ENCODE data around the gene TTYH3.
"Not testable (repeated sequence)": the region's sequence is repeated elsewhere in the genome, so short reads cannot be mapped to it uniquely, and the experiment has no call there.

The TTYH3 gene

DNA sequence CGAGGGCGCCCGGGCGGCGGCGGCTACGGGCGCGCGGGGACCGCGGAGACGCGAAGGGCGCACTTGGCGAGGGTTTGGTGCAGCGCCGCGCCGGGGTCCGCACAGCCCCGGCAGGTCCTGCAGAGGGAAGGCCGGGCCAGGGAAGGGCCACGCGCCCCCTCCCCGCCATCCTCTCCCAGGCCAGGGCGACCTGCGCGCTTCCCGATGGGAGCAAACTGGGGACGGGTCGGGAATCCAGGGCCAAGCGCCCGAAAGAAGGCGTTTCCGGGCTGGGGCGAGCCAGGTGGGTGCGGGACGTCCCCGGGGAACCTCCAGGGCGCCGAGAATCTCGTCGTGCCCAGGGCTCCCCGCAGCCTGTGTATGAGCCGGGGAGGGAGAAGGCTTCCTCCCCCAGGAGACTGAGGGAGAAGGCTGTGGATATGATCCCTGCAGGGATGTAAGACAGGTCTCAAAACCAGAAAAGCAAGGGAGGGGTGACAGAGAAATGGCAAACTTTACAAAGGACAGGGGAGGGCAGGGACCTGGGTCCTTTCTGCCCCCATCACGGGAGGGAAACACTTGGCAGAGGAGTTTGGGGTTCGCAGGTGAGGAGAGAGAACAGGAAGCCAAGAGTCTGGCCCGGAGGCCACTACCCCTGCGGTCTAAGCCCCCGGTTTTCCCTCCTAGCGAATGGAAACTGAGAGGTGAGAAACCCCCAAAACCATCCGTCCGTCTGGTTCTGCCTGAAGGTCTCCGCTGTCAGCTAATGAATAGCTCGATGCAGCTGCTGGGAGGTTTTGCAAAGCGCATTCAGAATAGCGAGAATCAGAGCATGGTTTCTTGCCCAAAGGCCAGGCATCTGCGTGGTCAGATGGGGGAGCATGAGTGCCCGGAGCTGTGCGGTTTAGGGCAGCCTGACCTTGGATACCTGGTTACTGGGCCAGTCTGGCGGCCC is 56.9 kb downstream of the TTYH3 start:
- H3K4me1 ChIP-seq (ENCODE audit: control insufficient read depth in 1 of 2, insufficient read depth in 2 of 2, low read length in 2 of 2), result peaks cover 0 to 21% of the 10 kb centered on the region in 2 donors
- no peaks in the 10 kb centered on the region for H3K9me3 ChIP-seq (ENCODE audit: control insufficient read depth in 1 of 2, low read length in 2 of 2)
- no peak overlapping the region for H3K27ac ChIP-seq (ENCODE audit: low read length)
- H3K27me3 ChIP-seq (ENCODE audit: low read depth, low read length), result peaks cover 29% of the 10 kb centered on the region
- no peaks in the 10 kb centered on the region for H3K36me3 ChIP-seq (ENCODE audit: control insufficient read depth in 1 of 2, insufficient read depth in 2 of 2, low read length in 2 of 2)
- peak overlapping the region in 1 of 2 donors; percentile 49 for H3K4me3 ChIP-seq (ENCODE audit: low read depth in 1 of 2, low read length in 2 of 2)

- Histone ChIP-seq H3K4me3 (ENCODE audit: low read depth in 1 of 2, low read length in 2 of 2) (no peak overlapping the region), H3K27ac (ENCODE audit: low read length) (no peak overlapping the region), H3K36me3 (ENCODE audit: control insufficient read depth in 1 of 2, insufficient read depth in 2 of 2, low read length in 2 of 2) (no peaks in the 10 kb centered on the region), H3K9me3 (ENCODE audit: control insufficient read depth in 1 of 2, low read length in 2 of 2) (no peaks in the 10 kb centered on the region), H3K27me3 (ENCODE audit: low read depth, low read length) (peaks cover 29% of the 10 kb centered on the region), H3K4me1 (ENCODE audit: control insufficient read depth in 1 of 2, insufficient read depth in 2 of 2, low read length in 2 of 2) (peaks cover 0 to 21% of the 10 kb centered on the region in 2 donors)
Measured at GRCh38 chr7:2689343-2689847, 57.6 kb downstream of the TTYH3 start.

- H3K9me3 ChIP-seq (ENCODE audit: control insufficient read depth in 1 of 2, low read length in 2 of 2), result no peaks in the 10 kb centered on the region
- H3K27ac ChIP-seq (ENCODE audit: low read length), result no peak overlapping the region
- H3K4me1 ChIP-seq (ENCODE audit: control insufficient read depth in 1 of 2, insufficient read depth in 2 of 2, low read length in 2 of 2), result peaks cover 0 to 21% of the 10 kb centered on the region in 2 donors
- H3K4me3 ChIP-seq (ENCODE audit: low read depth in 1 of 2, low read length in 2 of 2), result no peak overlapping the region
- peaks cover 29% of the 10 kb centered on the region for H3K27me3 ChIP-seq (ENCODE audit: low read depth, low read length)
- no peaks in the 10 kb centered on the region for H3K36me3 ChIP-seq (ENCODE audit: control insufficient read depth in 1 of 2, insufficient read depth in 2 of 2, low read length in 2 of 2)
Measured at GRCh38 chr7:2689951-2690705, 58.3 kb downstream of the TTYH3 start.

DNA sequence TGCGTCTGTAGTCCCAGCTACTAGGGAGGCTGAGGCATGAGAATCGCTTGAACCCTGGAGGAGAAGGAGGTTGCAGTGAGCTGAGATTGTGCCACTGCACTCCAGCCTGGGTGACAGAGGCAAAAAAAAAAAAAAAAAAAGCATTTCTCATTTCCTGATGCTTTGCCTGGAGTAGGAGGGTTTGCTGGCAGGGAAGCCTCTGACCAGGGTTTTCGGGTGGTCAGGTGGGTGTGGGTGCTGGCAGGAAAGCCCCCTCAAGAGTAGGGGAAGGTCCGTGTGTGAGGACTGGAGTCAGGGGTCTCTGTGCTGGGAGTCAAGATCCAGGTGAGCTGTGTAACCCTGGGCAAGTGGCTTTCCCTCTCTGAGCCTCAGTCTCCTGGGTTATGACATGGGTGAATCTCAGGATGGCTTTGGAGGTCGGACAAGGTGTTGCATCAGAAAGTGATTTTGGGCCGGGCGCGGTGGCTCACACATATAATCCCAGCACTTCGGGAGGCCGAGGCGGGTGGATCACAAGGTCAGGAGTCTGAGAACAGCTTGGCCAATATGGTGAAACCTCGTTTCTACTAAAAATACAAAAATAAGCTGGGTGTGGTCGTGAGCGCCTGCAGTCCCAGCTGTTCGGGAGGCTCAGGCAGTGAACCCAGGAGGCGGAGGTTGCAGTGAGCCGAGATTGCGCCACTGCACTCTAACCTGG is 59.4 kb downstream of the TTYH3 start:
- Histone ChIP-seq H3K27me3 (ENCODE audit: low read depth, low read length) (peaks cover 26% of the 10 kb centered on the region), H3K27ac (ENCODE audit: low read length) (no peak overlapping the region), H3K4me1 (ENCODE audit: control insufficient read depth in 1 of 2, insufficient read depth in 2 of 2, low read length in 2 of 2) (peaks cover 0 to 21% of the 10 kb centered on the region in 2 donors), H3K9me3 (ENCODE audit: control insufficient read depth in 1 of 2, low read length in 2 of 2) (no peaks in the 10 kb centered on the region), H3K4me3 (ENCODE audit: low read depth in 1 of 2, low read length in 2 of 2) (no peak overlapping the region), H3K36me3 (ENCODE audit: control insufficient read depth in 1 of 2, insufficient read depth in 2 of 2, low read length in 2 of 2) (no peaks in the 10 kb centered on the region)

DNA sequence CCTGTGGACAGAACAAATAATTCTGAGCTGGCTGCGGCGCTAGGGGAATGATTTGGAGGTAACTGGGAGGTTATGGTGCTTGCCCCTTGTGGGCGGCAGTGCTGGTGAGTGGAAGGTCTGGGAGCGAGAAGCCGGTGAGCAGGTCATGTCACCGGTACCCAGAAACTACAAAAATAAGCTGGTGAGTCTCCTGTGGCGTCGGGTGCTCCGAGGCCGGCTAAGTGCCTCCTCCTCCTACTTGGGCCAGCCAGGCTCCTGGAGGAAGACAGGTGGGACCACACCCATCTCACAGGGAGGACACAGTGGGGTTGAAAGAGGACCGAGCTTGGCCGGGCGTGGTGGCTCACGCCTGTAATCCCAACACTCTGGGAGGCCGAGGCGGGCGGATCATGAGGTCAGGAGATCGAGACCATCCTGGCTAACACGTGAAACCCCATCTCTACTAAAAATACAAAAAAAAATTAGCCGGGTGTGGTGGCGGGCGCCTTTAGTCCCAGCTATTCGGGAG is 60.2 kb downstream of the TTYH3 start:
- not testable (repeated sequence) for H3K4me3 ChIP-seq (ENCODE audit: low read depth in 1 of 2, low read length in 2 of 2); H3K27ac ChIP-seq (ENCODE audit: low read length)
- H3K27me3 ChIP-seq (ENCODE audit: low read depth, low read length), result peaks cover 23% of the 10 kb centered on the region

DNA sequence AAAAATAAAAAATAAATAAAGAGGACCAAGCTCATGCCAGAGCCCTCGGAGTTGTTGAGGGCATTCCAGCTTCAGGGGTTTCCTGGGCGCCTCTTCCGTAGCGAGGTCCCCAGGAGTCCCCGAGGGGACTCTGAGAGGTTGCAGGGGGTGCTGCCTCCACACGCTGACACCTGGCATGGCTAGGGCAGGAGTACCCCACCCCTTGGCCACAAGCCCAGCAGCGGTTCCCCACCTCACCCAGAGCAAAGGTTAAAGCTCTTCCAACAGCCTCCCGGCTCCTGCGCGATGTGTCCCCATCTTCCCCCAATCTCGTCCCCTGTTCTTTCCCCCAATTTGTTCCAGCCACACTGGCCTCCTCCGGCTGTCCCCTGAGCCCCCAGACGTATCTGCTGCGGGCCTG is 60.8 kb downstream of the TTYH3 start:
- Histone ChIP-seq H3K27ac (ENCODE audit: low read length) (no peak overlapping the region), H3K27me3 (ENCODE audit: low read depth, low read length) (peaks cover 17% of the 10 kb centered on the region)

More for the DNA sequence above, 60.2 kb downstream of the TTYH3 start:
- H3K4me1 ChIP-seq (ENCODE audit: control insufficient read depth in 1 of 2, insufficient read depth in 2 of 2, low read length in 2 of 2), result peaks cover 0 to 21% of the 10 kb centered on the region in 2 donors
- not testable (repeated sequence) for H3K9me3 ChIP-seq (ENCODE audit: control insufficient read depth in 1 of 2, low read length in 2 of 2); H3K36me3 ChIP-seq (ENCODE audit: control insufficient read depth in 1 of 2, insufficient read depth in 2 of 2, low read length in 2 of 2)

GRCh38 chr7:2693420-2694121 is 61.8 kb downstream of the TTYH3 start:
- H3K4me3 ChIP-seq (ENCODE audit: low read depth in 1 of 2, low read length in 2 of 2); H3K4me1 ChIP-seq (ENCODE audit: control insufficient read depth in 1 of 2, insufficient read depth in 2 of 2, low read length in 2 of 2); H3K9me3 ChIP-seq (ENCODE audit: control insufficient read depth in 1 of 2, low read length in 2 of 2); H3K36me3 ChIP-seq (ENCODE audit: control insufficient read depth in 1 of 2, insufficient read depth in 2 of 2, low read length in 2 of 2); H3K27ac ChIP-seq (ENCODE audit: low read length); H3K27me3 ChIP-seq (ENCODE audit: low read depth, low read length): not testable (repeated sequence)

More for the DNA sequence above, 60.8 kb downstream of the TTYH3 start:
- no peaks in the 10 kb centered on the region for H3K9me3 ChIP-seq (ENCODE audit: control insufficient read depth in 1 of 2, low read length in 2 of 2)
- no peak overlapping the region for H3K4me3 ChIP-seq (ENCODE audit: low read depth in 1 of 2, low read length in 2 of 2)
- H3K4me1 ChIP-seq (ENCODE audit: control insufficient read depth in 1 of 2, insufficient read depth in 2 of 2, low read length in 2 of 2), result peaks cover 0 to 17% of the 10 kb centered on the region in 2 donors
- H3K36me3 ChIP-seq (ENCODE audit: control insufficient read depth in 1 of 2, insufficient read depth in 2 of 2, low read length in 2 of 2), result no peaks in the 10 kb centered on the region

DNA sequence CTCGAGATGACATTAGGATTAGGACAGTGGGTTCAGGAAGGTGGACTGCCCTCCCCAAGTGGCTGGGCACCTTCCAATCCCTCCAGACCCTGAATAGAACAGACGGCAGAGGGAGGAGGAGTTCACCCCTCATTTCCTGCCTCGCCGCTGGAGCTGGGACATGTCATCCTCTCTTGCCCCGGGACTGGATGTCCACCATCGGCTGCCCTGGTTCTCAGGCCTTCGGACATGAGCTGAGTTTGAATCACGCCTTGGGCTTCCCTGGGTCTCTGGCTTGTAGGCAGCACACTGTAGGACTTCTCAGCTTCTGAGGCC is 62.3 kb downstream of the TTYH3 start:
- H3K9me3 ChIP-seq (ENCODE audit: control insufficient read depth in 1 of 2, low read length in 2 of 2); H3K4me3 ChIP-seq (ENCODE audit: low read depth in 1 of 2, low read length in 2 of 2); H3K36me3 ChIP-seq (ENCODE audit: control insufficient read depth in 1 of 2, insufficient read depth in 2 of 2, low read length in 2 of 2); H3K27ac ChIP-seq (ENCODE audit: low read length); H3K27me3 ChIP-seq (ENCODE audit: low read depth, low read length); H3K4me1 ChIP-seq (ENCODE audit: control insufficient read depth in 1 of 2, insufficient read depth in 2 of 2, low read length in 2 of 2): not testable (repeated sequence)

- H3K9me3 ChIP-seq (ENCODE audit: control insufficient read depth in 1 of 2, low read length in 2 of 2), result no peaks in the 10 kb centered on the region
- no peak overlapping the region for H3K27ac ChIP-seq (ENCODE audit: low read length)
- H3K36me3 ChIP-seq (ENCODE audit: control insufficient read depth in 1 of 2, insufficient read depth in 2 of 2, low read length in 2 of 2), result no peaks in the 10 kb centered on the region
- H3K27me3 ChIP-seq (ENCODE audit: low read depth, low read length), result no peaks in the 10 kb centered on the region
- no peaks in the 10 kb centered on the region for H3K4me1 ChIP-seq (ENCODE audit: control insufficient read depth in 1 of 2, insufficient read depth in 2 of 2, low read length in 2 of 2)
- H3K4me3 ChIP-seq (ENCODE audit: low read depth in 1 of 2, low read length in 2 of 2), result no peak overlapping the region
Measured at GRCh38 chr7:2698581-2699288, 66.9 kb downstream of the TTYH3 start.

GRCh38 chr7:2699289-2699620 is 67.5 kb downstream of the TTYH3 start:
- Histone ChIP-seq H3K4me3 (ENCODE audit: low read depth in 1 of 2, low read length in 2 of 2) (no peak overlapping the region), H3K27me3 (ENCODE audit: low read depth, low read length) (no peaks in the 10 kb centered on the region), H3K4me1 (ENCODE audit: control insufficient read depth in 1 of 2, insufficient read depth in 2 of 2, low read length in 2 of 2) (no peaks in the 10 kb centered on the region), H3K9me3 (ENCODE audit: control insufficient read depth in 1 of 2, low read length in 2 of 2) (no peaks in the 10 kb centered on the region), H3K27ac (ENCODE audit: low read length) (no peak overlapping the region), H3K36me3 (ENCODE audit: control insufficient read depth in 1 of 2, insufficient read depth in 2 of 2, low read length in 2 of 2) (no peaks in the 10 kb centered on the region)
